Activated CD4-positive, alpha-beta T cell treated with anti-CD3 and anti-CD28 coated beads for 48 hours (primary cell): Measurements from ENCODE around the gene METTL1.
"Not testable (repeated sequence)": the region's sequence is repeated elsewhere in the genome, so short reads cannot be mapped to it uniquely, and the experiment has no call there.

Experiments
- DNase-seq: peaks from one replicate; pipeline ENCODE4 v3.0.0-alpha.2; 2020

The METTL1 gene

DNA sequence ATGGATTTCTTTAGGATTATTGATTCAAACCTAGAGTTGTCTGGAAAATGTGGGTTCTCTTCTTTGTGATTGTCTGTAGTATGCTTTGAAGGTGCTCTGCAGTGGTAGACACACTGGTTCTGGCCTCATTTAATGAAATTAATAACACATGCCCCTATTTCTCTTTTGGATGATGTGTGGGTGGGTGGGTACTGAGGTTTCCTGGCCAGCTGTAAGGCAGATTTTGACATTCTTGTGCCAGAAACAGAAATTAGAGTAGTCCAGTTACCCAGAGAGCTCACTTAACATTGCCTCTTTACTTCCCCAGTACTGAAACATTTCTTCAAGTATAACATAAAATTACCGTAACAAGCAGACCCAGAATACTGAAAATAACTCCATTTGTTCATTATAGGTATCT is 25.1 kb upstream of the METTL1 start:
- no peak for DNase-seq

- no peak for DNase-seq
Observed at GRCh38 chr12:57795354-57795753, 23.4 kb upstream of the METTL1 start.

GRCh38 chr12:57793920-57794319 is 22.0 kb upstream of the METTL1 start:
- no peak for DNase-seq

GRCh38 chr12:57783861-57784260 is 12.0 kb upstream of the METTL1 start:
- DNase-seq: no peak

- no peak for DNase-seq
Observed at GRCh38 chr12:57783466-57783801, 11.5 kb upstream of the METTL1 start.

- DNase-seq: peak; percentile 98
Observed at GRCh38 chr12:57782608-57783465, 10.9 kb upstream of the METTL1 start, which contains the start of gene TSFM. Gene TSFM (plus strand): TSS chr12:57782787. CDS start chr12:57782802, 15 bp downstream.

- no peak for DNase-seq
Observed at GRCh38 chr12:57782243-57782607, 10.3 kb upstream of the METTL1 start.

GRCh38 chr12:57781801-57782200 is 9.9 kb upstream of the METTL1 start:
- no peak for DNase-seq

GRCh38 chr12:57781244-57781643 is 9.3 kb upstream of the METTL1 start:
- DNase-seq: no peak

GRCh38 chr12:57780284-57780897 is 8.5 kb upstream of the METTL1 start:
- DNase-seq: no peak

- DNase-seq: no peak
Observed at GRCh38 chr12:57779736-57780135, 7.8 kb upstream of the METTL1 start.

- DNase-seq: no peak
Observed at GRCh38 chr12:57777911-57778310, 6.0 kb upstream of the METTL1 start.

- DNase-seq: no peak
Observed at GRCh38 chr12:57777367-57777766, 5.5 kb upstream of the METTL1 start.

- DNase-seq: no peak
Observed at GRCh38 chr12:57776247-57776587, 4.3 kb upstream of the METTL1 start.

GRCh38 chr12:57775563-57776246 is 3.8 kb upstream of the METTL1 start:
- DNase-seq: no peak

DNA sequence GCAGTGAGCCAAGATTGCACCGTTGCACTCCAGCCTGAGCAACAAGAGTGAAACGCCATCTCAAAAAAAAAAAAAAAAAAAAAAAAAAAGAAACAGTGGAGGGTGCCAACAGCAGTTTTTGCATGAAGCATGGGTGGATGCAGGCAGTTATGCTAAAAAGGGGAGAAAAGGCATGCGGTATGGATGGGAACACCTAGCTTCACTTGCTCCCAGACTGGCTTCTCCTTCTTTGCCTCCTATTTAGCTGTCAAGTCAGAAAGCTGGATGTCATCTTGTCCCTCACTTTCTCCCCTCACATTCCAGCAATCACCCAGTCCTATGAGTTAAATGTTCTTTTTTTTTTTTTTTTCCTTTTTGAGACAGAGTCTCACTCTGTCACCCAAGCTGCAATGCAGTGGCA is 3.1 kb upstream of the METTL1 start:
- no peak for DNase-seq

DNA sequence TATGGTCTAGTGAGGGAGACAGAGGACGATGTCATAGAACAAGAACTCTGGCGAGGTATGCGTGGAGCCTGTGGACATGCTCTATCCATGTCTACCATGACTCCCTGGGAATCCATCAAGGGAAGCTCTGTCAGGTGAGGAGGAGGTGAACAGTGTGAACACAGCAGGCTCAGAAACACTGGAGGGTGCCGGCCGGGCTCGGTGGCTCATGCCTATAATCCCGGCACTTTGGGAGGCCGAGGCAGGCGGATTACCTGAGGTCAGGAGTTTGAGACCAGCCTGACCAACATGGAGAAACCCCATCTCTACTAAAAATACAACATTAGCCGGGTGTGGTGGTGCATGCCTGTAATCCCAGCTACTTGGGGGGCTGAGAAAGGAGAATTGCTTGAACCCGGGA is 2.7 kb upstream of the METTL1 start:
- DNase-seq: not testable (repeated sequence)

- DNase-seq: peak; percentile 47
Observed at GRCh38 chr12:57772429-57773322, 771 bp upstream of the METTL1 start, which contains the start of gene EEF1AKMT3. Gene EEF1AKMT3 (plus strand): TSS chr12:57772614. CDS start chr12:57772725, 111 bp downstream.

DNA sequence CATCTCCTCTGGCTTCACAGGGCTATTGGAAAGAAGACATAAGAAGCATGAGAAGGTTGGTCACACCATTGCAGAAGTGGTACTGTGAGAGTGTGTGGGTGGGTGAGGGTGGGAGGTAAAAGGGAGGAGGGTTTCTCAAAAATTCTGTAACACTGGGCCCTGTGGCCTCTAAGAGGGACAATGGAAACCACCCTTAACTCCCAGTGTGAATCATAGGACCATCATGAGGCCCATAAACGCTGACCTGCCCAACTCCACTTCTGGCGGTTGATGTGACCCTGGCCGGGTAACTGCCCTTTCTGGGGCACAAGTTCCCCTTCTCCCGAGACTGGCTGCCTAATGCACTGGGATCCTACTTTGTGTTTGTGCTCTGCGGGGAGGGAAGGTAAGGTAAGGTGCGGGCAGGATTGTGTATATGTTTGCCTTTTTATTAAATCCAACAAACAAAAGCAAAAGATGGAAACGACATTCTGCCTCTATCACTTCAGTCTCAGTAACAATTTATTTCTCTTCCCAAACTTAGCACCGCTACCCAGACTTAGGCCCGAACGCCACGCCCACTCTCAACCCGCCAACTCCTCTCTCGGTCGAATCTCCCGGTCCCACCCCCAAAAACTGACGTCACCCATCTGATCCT is 551 bp downstream of the METTL1 start:
- peak; percentile 94 for DNase-seq

DNA sequence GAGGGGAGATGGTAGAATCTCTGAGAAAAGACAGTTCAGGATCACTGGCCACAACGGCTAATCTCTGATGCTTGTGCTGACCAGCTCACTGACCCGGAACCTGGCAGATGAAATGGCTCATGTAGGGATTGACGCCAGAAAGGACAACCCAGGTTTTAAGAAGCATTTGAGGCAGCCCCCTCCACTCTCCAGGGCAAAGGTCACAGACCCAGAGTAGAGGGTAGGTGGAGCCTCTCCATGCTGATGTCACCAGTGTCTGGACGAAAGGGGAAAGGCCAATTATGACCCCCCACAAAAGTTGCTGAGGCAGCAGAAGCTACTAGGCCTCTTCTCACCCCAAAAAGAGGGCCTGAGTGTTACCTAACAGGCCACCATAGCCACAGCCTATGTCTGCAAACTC is 1.2 kb downstream of the METTL1 start:
- DNase-seq: no peak

GRCh38 chr12:57769594-57769993 is 2.3 kb downstream of the METTL1 start:
- no peak for DNase-seq

GRCh38 chr12:57767876-57768275 is 4.0 kb downstream of the METTL1 start:
- no peak for DNase-seq
